CD4-positive, alpha-beta T cell (primary cell): ENCODE data around the gene UBTD2. TPM values are rescaled to one million over a fixed set of nuclear protein-coding genes. Genes with fewer than 3 reads are reported as not detected.

ENCODE experiments used
- ATAC-seq: fragments of 200-7000 bp; cut with Tn5 transposase; one replicate; pipeline ENCODE4 v1.10.0; 2022; ENCODE audit warnings: mild to moderate bottlenecking; ENCODE audit not compliant: poor library complexity
- CTCF ChIA-PET: fragments of 350-600 bp; sonication (Branson Sonifier 250); formaldehyde crosslinking; loops from one replicate; lab custom pipeline; 2021; ENCODE audit warnings: antibody characterized with exemption, inconsistent platforms; lab: Charles Lee
- POLR2A ChIA-PET: fragments of 350-600 bp; sonication (Branson Sonifier 250); formaldehyde crosslinking; loops from one replicate; lab custom pipeline; 2021; ENCODE audit warnings: antibody characterized with exemption, inconsistent platforms; lab: Charles Lee
- DNase-seq, 14 experiments: peaks; one replicate each; pipeline ENCODE4 v3.0.0-alpha.2; 2013 to 2020; ENCODE audit warnings: mixed read lengths in 2 of 14
- H3K27ac ChIP-seq, 2 donors: one replicate each; pipeline versions ENCODE4 v1.5.1 to v1.7.0; 2013; ENCODE audit warnings: low read length in 2 of 2, low read depth in 1 of 2, mild to moderate bottlenecking in 1 of 2
- H3K27me3 ChIP-seq, 2 experiments: 1 replicate in 1 of 2; 2 replicates in 1 of 2; pipeline versions ENCODE4 v1.6.1 to v1.7.0; 2013; ENCODE audit warnings: low read length in 2 of 2, control low read depth in 1 of 2, mild to moderate bottlenecking in 1 of 2, moderate library complexity in 1 of 2; ENCODE audit not compliant: insufficient read depth in 2 of 2, control insufficient read depth in 1 of 2
- H3K36me3 ChIP-seq: one replicate; pipeline ENCODE4 v1.6.1; 2013; ENCODE audit warnings: low read length, control low read depth; ENCODE audit not compliant: insufficient read depth
- H3K4me1 ChIP-seq: one replicate; pipeline ENCODE4 v1.6.1; 2013; ENCODE audit warnings: low read length, control low read depth; ENCODE audit not compliant: insufficient read depth
- H3K4me3 ChIP-seq: one replicate; pipeline ENCODE4 v1.5.1; 2013; ENCODE audit warnings: mild to moderate bottlenecking, low read length, moderate library complexity
- H3K9me3 ChIP-seq, 2 experiments: 1 replicate in 1 of 2; 2 replicates in 1 of 2; pipeline versions ENCODE4 v1.6.1 to v1.7.0; 2013; ENCODE audit warnings: low read length in 2 of 2, mild to moderate bottlenecking in 2 of 2, control low read depth in 1 of 2, moderate library complexity in 1 of 2; ENCODE audit not compliant: control insufficient read depth in 1 of 2, insufficient read depth in 1 of 2
- H3K27ac Mint-ChIP-seq: one replicate; pipeline ENCODE4 v1.8.0; 2020; ENCODE audit warnings: mixed read lengths
- H3K27me3 Mint-ChIP-seq: one replicate; pipeline ENCODE4 v1.8.0; 2021; ENCODE audit warnings: mixed read lengths
- H3K36me3 Mint-ChIP-seq: one replicate; pipeline ENCODE4 v1.8.0; 2021; ENCODE audit warnings: low read depth, mixed read lengths
- H3K4me1 Mint-ChIP-seq: one replicate; pipeline ENCODE4 v1.8.0; 2021; ENCODE audit warnings: low read depth, mixed read lengths
- H3K4me3 Mint-ChIP-seq: one replicate; pipeline ENCODE4 v1.8.0; 2020; ENCODE audit warnings: mild to moderate bottlenecking, mixed read lengths
- H3K9me3 Mint-ChIP-seq: one replicate; pipeline ENCODE4 v1.8.0; 2020; ENCODE audit warnings: mixed read lengths
- intact Hi-C, 2 experiments: fragments of 100-400 bp; cut with DNase I in 1 of 2; cut with micrococcal nuclease in 1 of 2; formaldehyde crosslinking; loops; one replicate each; pipeline versions ENCODE4 v1.15.1 to v1.9.0; 2023 to 2025; cut with DNase I, micrococcal nuclease
- total RNA-seq, 174 experiments: library from RNA in 2 of 174; stranded (reverse) in 2 of 174; gene quantifications; one replicate each; pipeline ENCODE4 v1.2.3 and lab custom pipeline; 2021 to 2026
- TF ChIP-seq, protein P1 (sequence below): fragments of 200-600 bp; IDR thresholded peaks from one replicate; pipeline ENCODE4 v1.8.0; 2022; ENCODE audit warnings: antibody characterized with exemption, mild to moderate bottlenecking

Gene UBTD2
- total RNA-seq, 2 experiments from 2014 or later: 0.66 to 1.1 TPM

DNA sequence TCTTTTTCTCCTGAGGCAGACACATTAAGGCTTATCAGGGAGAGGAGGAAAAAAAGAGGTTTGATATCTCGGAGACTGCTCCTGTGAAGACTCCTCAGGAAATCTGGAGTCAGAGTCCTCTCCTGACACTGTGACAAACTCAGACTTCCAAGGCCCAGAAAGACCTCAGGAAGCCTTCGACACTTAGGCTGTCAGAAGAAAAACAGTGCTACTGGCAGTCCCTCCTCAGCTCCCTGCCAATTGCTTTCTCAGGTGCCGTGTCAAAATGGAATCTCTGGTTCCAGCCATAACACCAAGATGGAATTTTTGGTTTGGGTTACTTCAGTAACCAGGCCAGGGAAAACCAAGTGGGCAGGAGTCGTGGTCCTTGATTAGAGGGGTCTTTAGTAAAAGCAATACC lies 99.7 kb downstream of the UBTD2 start:
- H3K4me1 Mint-ChIP-seq: peaks cover 77% of the 10 kb centered on the region
- peaks cover 73% of the 10 kb centered on the region for H3K36me3 Mint-ChIP-seq
- TF ChIP-seq, protein P1, sequence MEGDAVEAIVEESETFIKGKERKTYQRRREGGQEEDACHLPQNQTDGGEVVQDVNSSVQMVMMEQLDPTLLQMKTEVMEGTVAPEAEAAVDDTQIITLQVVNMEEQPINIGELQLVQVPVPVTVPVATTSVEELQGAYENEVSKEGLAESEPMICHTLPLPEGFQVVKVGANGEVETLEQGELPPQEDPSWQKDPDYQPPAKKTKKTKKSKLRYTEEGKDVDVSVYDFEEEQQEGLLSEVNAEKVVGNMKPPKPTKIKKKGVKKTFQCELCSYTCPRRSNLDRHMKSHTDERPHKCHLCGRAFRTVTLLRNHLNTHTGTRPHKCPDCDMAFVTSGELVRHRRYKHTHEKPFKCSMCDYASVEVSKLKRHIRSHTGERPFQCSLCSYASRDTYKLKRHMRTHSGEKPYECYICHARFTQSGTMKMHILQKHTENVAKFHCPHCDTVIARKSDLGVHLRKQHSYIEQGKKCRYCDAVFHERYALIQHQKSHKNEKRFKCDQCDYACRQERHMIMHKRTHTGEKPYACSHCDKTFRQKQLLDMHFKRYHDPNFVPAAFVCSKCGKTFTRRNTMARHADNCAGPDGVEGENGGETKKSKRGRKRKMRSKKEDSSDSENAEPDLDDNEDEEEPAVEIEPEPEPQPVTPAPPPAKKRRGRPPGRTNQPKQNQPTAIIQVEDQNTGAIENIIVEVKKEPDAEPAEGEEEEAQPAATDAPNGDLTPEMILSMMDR: no peak
- H3K9me3 Mint-ChIP-seq: no peaks in the 10 kb centered on the region
- no peak for ATAC-seq
- peak overlapping the region; percentile 98 for H3K27ac Mint-ChIP-seq
- H3K27me3 Mint-ChIP-seq: no peaks in the 10 kb centered on the region
- H3K4me1 ChIP-seq: peaks cover 81% of the 10 kb centered on the region
- no peak for DNase-seq
- intact Hi-C loops: loop anchor here in 1 of 2 experiments (10.0 kb wide), 2 partner anchors 591 to 871 kb away; partner anchors contain the start of genes CREBRF and DUSP1
- POLR2A ChIA-PET: interaction anchor here (1.1 to 9.0 kb wide), 4 partner anchors 8 to 117 kb away, joined by 3 to 592 read pairs (median 28); no protein-coding TSS in a partner anchor
- H3K9me3 ChIP-seq: no peaks in the 10 kb centered on the region
- peaks cover 30% of the 10 kb centered on the region for H3K36me3 ChIP-seq
- peak overlapping the region; percentile 89 to 98 for H3K27ac ChIP-seq
- peak overlapping the region; percentile 100 for H3K4me3 Mint-ChIP-seq
- no peaks in the 10 kb centered on the region for H3K27me3 ChIP-seq
- H3K4me3 ChIP-seq: peak overlapping the region; percentile 99
- CTCF ChIA-PET: interaction anchor here (6.3 kb wide), 1 partner anchor 10 kb away, joined by 85 read pairs; no protein-coding TSS in a partner anchor

DNA sequence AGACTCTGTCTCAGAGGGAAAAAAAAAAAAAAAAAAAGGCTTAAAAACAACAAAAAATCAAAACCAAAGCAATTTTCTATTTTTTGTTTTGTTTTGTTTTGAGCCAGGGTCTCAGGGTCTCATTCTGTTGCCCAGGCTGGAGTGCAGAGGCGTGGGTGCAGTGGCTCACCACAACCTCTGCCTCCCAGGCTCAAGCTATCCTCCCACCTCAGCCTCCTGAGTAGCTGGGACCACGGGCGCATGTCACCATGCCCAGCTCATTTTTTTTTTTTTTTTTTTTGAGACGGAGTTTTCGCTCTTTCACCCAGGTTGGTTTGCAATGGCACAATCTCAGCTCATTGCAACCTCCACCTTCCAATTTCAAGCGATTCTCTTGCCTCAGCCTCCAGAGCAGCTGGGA lies 101.3 kb downstream of the UBTD2 start:
- intact Hi-C loops: loop anchor here in 1 of 2 experiments (10.0 kb wide), 2 partner anchors 593 to 873 kb away; partner anchors contain the start of genes CREBRF and DUSP1
- Histone ChIP-seq H3K9me3 (no peaks in the 10 kb centered on the region), H3K36me3 (peaks cover 30% of the 10 kb centered on the region), H3K4me1 (peaks cover 90% of the 10 kb centered on the region), H3K27ac (peak overlapping the region; percentile 29 to 98), H3K27me3 (no peaks in the 10 kb centered on the region), H3K4me3 (no peak overlapping the region)
- H3K36me3 Mint-ChIP-seq: peaks cover 77% of the 10 kb centered on the region
- CTCF ChIA-PET: interaction anchor here (0.6 to 0.7 kb wide), 2 partner anchors 11 to 86 kb away, joined by 3 to 4 read pairs; no protein-coding TSS in a partner anchor
- H3K27ac Mint-ChIP-seq: peak overlapping the region; percentile 98
- no peaks in the 10 kb centered on the region for H3K27me3 Mint-ChIP-seq
- H3K4me3 Mint-ChIP-seq: no peak overlapping the region
- POLR2A ChIA-PET: interaction anchor here (0.7 to 9.0 kb wide), 4 partner anchors 6 to 269 kb away, joined by 3 to 592 read pairs (median 4); no protein-coding TSS in a partner anchor
- ATAC-seq: no peak
- H3K9me3 Mint-ChIP-seq: no peaks in the 10 kb centered on the region
- TF ChIP-seq, protein P1: no peak
- peaks cover 91% of the 10 kb centered on the region for H3K4me1 Mint-ChIP-seq
- no peak for DNase-seq

DNA sequence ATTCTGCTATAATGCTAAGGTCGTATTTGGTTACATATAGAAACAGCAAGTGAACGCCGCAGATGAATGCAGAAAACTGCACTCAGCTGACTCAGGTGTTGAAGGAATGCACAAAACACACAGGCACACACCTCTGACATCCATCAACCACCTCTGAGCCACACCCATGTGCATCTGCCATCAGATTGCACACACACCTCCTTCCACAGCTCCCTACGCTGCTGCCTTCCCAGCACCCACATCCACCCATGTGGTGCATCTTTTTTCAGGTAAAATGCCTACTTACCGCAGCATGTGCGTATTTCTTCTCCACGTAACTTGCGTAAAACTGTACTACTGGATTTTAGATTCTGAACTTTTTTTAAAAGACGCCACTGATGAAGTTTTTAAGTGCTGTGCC lies 102.6 kb downstream of the UBTD2 start:
- peak overlapping the region; percentile 30 to 98 for H3K27ac ChIP-seq
- intact Hi-C loops: loop anchor here in 1 of 2 experiments (10.0 kb wide), 2 partner anchors 594 to 874 kb away; partner anchors contain the start of genes CREBRF and DUSP1
- H3K27me3 ChIP-seq: no peaks in the 10 kb centered on the region
- POLR2A ChIA-PET: interaction anchor here (1.0 to 10.4 kb wide), 6 partner anchors 6 to 174 kb away, joined by 3 to 592 read pairs (median 13); partner anchors contain the start of genes FBXW11 and STK10
- no peaks in the 10 kb centered on the region for H3K9me3 ChIP-seq
- Mint-ChIP-seq H3K27ac (peak overlapping the region; percentile 98), H3K4me1 (peaks cover 93% of the 10 kb centered on the region), H3K27me3 (no peaks in the 10 kb centered on the region), H3K9me3 (no peaks in the 10 kb centered on the region), H3K4me3 (peak overlapping the region; percentile 82), H3K36me3 (peaks cover 72% of the 10 kb centered on the region)
- peaks cover 100% of the 10 kb centered on the region for H3K4me1 ChIP-seq
- DNase-seq (peak in 11 of 14 experiments; percentile 16 to 84 (median 53)), ATAC-seq (peak; percentile 64)
- CTCF ChIA-PET: interaction anchor here (1.2 kb wide), 1 partner anchor 115 kb away, joined by 3 read pairs; no protein-coding TSS in a partner anchor
- peak overlapping the region; percentile 6 for H3K4me3 ChIP-seq
- H3K36me3 ChIP-seq: peaks cover 30% of the 10 kb centered on the region
- TF ChIP-seq, protein P1: no peak
